Cardiac fibroblast (primary cell): ENCODE data around the gene EXOC6.
A peak's percentile ranks its signal among the peaks of the same experiment; 100 is the strongest.

ENCODE experiments used
- DNase-seq, 2 donors: peaks; one replicate each; pipeline versions ENCODE4 v3.0.0 to v3.0.0-alpha.2; 2010; ENCODE audit warnings: low read depth in 2 of 2
- H3K4me3 ChIP-seq, 2 donors: replicated peaks in 1 of 2; 1 replicate in 1 of 2; 2 replicates in 1 of 2; pipeline ENCODE4 v1.5.1; 2011; ENCODE audit warnings: low read depth in 2 of 2, low read length in 2 of 2, mild to moderate bottlenecking in 2 of 2, moderate library complexity in 1 of 2
- TF ChIP-seq, protein P1 (sequence below): IDR thresholded peaks from one replicate; pipeline ENCODE4 v1.5.1; 2011; ENCODE audit warnings: low read depth, mild to moderate bottlenecking, low read length, inconsistent platforms

EXOC6 gene

DNA sequence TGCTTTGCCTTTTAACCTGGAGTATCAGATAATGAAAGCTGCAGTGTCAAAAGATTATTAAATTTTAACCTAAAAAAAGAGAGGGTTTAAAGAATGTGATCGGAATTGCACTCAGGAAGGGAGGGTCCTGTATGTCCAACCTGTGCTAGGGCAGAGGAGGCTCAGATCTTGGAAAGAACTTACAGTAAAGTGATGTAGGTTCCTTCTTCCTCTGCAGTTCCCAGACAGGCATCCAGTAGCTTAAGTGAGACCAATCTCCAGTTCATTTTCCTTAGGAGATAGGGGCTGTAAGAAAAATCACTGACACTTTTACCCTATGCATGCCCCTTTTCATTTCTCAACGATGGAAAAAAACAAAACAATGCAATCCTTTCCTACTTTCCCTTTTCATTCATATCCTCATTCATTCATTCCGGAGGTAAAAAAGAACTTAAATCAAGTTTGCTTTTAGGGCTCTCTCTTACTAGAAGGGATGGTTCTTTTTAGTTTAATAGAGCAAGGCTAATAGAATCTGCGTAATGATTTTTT is 28.3 kb downstream of the EXOC6 start:
- TF ChIP-seq, protein P1, sequence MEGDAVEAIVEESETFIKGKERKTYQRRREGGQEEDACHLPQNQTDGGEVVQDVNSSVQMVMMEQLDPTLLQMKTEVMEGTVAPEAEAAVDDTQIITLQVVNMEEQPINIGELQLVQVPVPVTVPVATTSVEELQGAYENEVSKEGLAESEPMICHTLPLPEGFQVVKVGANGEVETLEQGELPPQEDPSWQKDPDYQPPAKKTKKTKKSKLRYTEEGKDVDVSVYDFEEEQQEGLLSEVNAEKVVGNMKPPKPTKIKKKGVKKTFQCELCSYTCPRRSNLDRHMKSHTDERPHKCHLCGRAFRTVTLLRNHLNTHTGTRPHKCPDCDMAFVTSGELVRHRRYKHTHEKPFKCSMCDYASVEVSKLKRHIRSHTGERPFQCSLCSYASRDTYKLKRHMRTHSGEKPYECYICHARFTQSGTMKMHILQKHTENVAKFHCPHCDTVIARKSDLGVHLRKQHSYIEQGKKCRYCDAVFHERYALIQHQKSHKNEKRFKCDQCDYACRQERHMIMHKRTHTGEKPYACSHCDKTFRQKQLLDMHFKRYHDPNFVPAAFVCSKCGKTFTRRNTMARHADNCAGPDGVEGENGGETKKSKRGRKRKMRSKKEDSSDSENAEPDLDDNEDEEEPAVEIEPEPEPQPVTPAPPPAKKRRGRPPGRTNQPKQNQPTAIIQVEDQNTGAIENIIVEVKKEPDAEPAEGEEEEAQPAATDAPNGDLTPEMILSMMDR = no peak

DNA sequence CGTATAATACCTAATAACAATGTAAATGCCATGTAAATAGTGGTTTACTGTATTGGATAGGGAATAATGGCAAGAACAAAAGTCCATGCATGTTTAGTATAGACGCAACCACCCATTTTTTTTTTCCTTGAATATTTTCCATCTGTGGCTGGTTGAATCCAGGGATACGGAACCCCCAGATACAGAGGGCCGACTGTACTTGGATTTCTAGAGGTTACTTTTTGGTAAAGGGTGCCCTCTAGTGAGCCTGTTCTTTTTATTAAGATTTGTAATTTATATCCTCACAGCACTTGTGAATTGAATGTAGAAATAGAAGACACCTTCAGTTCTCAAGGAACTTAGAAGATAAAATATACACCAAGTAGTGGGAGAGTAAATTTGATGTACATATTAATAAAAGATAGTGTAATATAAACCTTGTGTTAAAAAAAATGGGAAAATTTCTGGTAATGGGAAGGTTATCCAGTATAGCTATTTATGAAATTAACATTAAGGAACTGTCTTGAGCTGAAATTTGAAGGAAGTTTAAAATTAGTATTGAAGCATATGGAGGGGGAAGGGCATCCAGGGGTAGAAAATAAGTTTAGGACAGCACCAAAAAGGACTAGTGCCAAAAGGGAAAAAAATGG is 32.0 kb downstream of the EXOC6 start:
- DNase-seq = peak; percentile 80

More for the DNA sequence above, 28.3 kb downstream of the EXOC6 start:
- no peak overlapping the region for H3K4me3 ChIP-seq
- no peak for DNase-seq

DNA sequence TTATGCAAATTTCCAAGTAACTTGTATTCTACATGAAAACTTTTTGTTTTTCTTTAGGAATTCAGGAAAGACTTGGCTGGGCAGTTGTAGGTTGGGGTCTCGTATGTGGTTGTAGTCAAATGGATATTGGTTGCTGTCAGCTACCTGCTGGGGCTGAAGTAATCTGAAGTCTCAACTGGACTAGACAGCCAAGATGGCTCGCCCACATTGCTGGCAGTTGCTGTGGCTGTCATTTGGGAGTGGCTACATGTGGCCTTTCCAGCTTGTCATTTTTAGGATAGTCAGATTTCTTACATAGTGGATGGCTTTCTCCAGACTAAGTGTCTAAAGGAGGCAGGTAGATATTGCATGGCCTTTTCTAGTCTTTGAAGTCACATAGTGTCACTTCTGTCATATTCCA is 32.6 kb downstream of the EXOC6 start:
- no peak for DNase-seq
- TF ChIP-seq, protein P1 = no peak
- H3K4me3 ChIP-seq = no peak overlapping the region

More for the DNA sequence above, 32.0 kb downstream of the EXOC6 start:
- H3K4me3 ChIP-seq = no peak overlapping the region
- TF ChIP-seq, protein P1 = peak; percentile 40

DNA sequence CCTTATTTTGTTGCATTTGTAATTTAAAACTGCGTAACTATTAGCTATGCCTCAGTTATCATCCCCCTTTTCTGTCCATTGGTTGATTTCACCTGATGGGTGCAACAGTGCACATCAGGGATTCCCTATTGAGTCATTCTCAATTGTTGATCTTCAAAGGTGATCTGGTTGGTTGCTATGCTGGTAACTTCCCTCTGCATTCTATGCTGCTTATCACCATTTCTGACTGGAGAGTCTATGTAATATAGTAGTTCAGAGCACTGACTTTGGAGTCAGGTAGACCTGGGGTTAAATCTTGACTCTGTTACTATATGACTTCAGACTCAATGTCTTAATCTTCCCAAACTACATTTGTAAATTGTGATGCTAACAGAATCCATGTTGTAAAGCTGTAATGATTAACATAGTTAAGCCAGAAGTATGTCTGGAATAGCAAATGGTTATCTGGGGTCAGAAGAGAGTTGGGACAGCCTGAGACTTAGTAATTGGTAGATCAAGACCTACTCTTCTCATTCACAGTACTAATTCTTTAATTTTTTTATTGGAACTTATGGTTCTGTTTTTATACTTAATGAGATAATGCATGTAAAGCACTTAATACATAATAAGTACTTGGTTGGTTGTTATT is 38.1 kb downstream of the EXOC6 start:
- H3K4me3 ChIP-seq = no peak overlapping the region
- no peak for DNase-seq
- TF ChIP-seq, protein P1 = no peak

DNA sequence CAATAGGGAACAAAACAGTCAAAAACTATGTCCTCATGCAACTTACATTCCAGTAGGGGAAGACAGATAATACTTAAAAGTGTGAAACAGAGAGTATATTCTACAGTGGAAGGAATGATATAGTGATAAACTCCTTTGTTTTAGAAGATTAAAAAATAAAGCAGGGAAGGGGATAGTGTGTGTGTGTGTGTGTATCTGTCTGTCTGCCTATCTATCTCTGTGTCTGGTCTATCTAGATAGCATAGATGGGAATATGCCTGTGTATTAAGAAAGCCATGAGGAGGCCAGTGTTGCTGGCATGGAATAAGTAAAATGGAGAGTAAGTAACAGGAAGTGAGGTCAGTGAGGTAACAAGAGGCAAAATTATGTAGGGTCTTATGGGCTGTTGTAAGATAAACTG is 42.2 kb downstream of the EXOC6 start:
- DNase-seq = no peak
- TF ChIP-seq, protein P1 = no peak
- no peak overlapping the region for H3K4me3 ChIP-seq

DNA sequence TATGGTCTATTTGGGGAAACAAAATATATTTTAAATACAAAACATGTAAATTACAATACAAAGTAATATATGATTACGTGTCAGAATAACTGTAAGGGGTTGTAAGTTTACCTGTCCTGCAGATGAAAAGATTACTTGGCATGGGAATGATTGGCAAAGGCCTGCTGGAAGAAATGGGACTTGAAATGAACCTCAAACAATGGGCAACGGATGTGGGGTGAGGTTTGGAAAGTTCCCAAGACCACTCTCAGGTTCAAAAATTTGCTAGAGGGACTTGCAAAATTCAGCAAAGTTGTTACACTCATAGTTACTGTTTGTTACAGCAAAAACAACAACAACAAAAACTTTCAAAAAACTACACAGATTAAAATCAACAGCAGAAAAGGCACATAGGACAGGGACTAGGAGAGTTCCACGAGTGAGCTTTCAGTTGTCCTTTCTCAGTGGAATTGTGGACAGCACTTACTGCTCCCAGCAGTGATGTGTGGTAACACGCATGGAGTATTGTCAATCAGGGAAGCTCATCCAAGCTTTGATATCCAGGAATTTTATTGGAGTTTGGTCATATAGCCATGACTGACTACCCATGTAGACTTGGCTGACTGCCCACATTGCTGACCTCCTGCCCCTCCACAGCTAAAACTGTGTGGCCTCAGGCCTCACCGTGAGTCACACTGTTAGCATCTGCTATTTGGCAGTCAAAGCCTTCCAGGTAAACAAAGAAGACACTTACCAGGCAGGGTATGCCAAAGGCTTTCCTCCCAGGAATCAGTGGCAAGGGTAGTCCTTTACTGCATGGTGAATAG is 43.8 kb downstream of the EXOC6 start:
- peak; percentile 71 to 89 for DNase-seq
- TF ChIP-seq, protein P1 = no peak
- no peak overlapping the region for H3K4me3 ChIP-seq
